Loucy (cell line): ENCODE measurements around the gene UNC45A.

Experiments
- EZH2phosphoT487 ChIP-seq: fragments of 200-600 bp; IDR thresholded peaks from 2 replicates; pipeline ENCODE4 v1.6.1; 2018; ENCODE audit warnings: antibody characterized with exemption, mild to moderate bottlenecking, moderate library complexity, borderline replicate concordance
- TF ChIP-seq, protein P1 (sequence below): fragments of 200-600 bp; sonication (generic); conservative IDR thresholded peaks from 2 replicates; pipeline ENCODE4 v1.5.1; 2014; ENCODE audit warnings: mild to moderate bottlenecking, antibody characterized with exemption, low read length

DNA sequence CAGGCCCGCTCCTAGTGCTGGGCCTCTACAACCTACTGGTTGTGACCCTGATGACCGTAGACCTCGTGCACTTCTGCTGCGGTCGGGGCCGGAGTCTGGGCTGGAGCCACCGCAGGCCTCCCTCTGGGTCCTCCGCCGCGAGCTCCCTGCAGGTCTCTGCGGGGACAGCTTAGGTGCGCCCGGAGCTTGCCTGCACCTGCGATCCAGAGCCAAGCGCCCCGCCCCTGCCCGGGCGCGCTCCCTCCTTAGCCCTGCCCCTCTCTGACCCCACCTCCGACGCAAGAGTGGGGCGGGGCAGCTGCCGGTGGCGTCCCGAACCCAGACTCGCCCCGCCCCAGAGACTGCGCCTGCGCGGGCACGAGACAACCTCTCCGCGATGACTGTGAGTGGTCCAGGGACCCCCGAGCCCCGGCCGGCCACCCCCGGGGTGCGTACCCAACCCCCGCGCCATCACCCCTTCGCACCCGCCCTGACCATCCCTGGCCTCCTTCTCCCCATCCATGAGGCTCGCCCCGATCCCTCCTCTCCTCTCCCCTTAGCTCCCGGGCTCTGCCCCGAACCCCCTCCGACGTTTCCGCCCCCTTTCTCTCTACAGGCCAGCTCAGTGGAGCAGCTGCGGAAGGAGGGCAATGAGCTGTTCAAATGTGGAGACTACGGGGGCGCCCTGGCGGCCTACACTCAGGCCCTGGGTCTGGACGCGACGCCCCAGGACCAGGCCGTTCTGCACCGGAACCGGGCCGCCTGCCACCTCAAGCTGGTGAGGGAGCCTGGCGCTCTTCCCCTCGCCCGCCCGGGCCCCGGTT is at the start of gene UNC45A:
- TF ChIP-seq, protein P1, sequence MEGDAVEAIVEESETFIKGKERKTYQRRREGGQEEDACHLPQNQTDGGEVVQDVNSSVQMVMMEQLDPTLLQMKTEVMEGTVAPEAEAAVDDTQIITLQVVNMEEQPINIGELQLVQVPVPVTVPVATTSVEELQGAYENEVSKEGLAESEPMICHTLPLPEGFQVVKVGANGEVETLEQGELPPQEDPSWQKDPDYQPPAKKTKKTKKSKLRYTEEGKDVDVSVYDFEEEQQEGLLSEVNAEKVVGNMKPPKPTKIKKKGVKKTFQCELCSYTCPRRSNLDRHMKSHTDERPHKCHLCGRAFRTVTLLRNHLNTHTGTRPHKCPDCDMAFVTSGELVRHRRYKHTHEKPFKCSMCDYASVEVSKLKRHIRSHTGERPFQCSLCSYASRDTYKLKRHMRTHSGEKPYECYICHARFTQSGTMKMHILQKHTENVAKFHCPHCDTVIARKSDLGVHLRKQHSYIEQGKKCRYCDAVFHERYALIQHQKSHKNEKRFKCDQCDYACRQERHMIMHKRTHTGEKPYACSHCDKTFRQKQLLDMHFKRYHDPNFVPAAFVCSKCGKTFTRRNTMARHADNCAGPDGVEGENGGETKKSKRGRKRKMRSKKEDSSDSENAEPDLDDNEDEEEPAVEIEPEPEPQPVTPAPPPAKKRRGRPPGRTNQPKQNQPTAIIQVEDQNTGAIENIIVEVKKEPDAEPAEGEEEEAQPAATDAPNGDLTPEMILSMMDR = no peak
- TF ChIP-seq EZH2phosphoT487 = no peak
